ENCODE data around the gene KLHL25.

Gene KLHL25

GRCh38 chr15:85750319-85751290 is 44.1 kb downstream of the KLHL25 start:
- DNase-seq, result peak; percentile 37 to 92 (median 68)
- intact Hi-C loops (cut with DNase I), result no loop called here

GRCh38 chr15:85749261-85750151 is 45.2 kb downstream of the KLHL25 start:
- intact Hi-C loops (cut with DNase I), result loop anchor here (5.0 kb wide), 1 partner anchor 83 kb away; no protein-coding TSS in a partner anchor
- DNase-seq, result peak in 5 of 10 donors; percentile 13 to 91 (median 58)

GRCh38 chr15:85748729-85749128 is 46.0 kb downstream of the KLHL25 start:
- peak in 1 of 10 donors; percentile 67 for DNase-seq
- intact Hi-C loops (cut with DNase I), result loop anchor here (5.0 kb wide), 1 partner anchor 84 kb away; no protein-coding TSS in a partner anchor

DNA sequence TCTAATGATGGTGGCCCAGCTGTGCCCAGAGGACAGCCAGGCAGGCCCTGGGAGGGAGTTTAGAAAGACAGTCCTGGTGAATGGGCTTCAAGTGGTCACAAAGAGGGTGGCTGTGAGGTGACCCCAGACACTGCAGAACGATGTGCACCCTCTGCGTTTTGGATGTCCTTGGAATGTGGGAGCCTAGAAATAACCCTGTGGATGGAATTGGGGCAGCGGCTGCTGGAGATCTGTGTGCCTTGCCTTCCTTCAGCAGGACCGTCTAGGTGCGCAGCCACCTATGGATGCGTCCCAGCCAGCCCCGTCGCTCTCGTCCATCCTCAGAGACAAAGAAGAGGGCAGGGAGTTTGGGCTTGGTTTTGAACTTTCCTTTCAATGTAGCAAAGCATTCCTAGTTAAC is 46.5 kb downstream of the KLHL25 start:
- intact Hi-C loops (cut with DNase I), result loop anchor here (5.0 kb wide), 1 partner anchor 84 kb away; no protein-coding TSS in a partner anchor
- peak in 1 of 10 donors; percentile 49 for DNase-seq

DNA sequence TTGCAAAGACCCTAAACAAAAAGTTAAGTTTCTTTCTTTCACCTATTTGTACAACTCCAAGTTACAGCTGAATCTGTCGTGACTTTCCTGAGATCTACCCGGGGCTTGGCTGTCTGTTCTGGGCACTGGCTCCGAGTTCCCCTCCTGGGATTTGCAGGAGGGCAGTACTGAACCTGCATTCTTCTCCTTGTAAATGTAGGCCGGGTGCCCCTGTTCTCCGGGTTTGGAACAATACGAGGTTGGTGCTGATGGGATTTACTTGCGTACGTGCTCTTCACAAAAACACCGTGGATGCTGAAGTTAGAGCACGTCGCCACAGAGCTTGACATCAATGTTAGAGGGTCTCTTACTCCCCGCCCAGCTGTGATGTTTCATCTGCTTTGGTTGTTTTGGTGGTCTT is 48.1 kb downstream of the KLHL25 start:
- DNase-seq, result peak in 1 of 10 donors; percentile 43
- intact Hi-C loops (cut with DNase I), result loop anchor here (5.0 kb wide), 1 partner anchor 86 kb away; no protein-coding TSS in a partner anchor

DNA sequence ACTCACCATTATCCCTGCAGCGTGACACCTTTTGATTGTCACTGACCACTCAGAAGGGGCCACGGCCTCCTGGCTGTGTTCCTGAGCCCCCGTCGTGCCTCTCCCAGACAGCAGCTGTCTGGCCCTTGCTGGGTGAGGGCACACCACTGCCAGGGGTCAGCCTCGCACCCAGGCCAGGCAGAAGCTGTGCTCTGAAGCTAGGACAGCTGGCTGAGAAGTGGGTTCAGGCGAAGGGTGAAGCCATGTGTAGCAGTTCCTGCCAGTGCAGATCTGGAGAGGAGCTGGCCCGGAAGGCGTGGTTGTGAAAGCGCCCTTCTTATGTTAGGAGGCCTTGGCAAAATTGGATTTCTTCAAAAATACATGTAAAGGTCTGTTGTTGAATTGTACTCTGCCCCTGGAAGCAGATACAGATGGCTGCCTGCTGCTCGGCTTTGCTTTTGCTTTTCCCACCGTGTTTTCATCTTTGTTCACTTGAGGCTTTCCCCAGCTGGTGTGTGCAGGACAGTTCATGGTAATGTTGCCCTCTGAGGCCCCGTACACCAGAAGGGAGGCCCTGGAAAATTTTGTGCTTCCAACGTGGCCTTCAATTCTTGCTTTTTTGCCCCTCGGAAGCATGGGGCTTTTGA is 49.1 kb downstream of the KLHL25 start:
- intact Hi-C loops (cut with DNase I), result loop anchor here (5.0 kb wide), 1 partner anchor 87 kb away; no protein-coding TSS in a partner anchor
- peak in 1 of 10 donors; percentile 64 for DNase-seq

GRCh38 chr15:85745023-85745422 is 49.7 kb downstream of the KLHL25 start:
- intact Hi-C loops (cut with DNase I), result loop anchor here (5.0 kb wide), 1 partner anchor 87 kb away; no protein-coding TSS in a partner anchor
- DNase-seq, result peak in 1 of 10 donors; percentile 47

- intact Hi-C loops (cut with DNase I), result no loop called here
- peak in 1 of 10 donors; percentile 47 for DNase-seq
These were observed 50.1 kb downstream of the KLHL25 start for GRCh38 chr15:85744579-85744978.

GRCh38 chr15:85743392-85744055 is 51.2 kb downstream of the KLHL25 start:
- peak in 1 of 10 donors; percentile 69 for DNase-seq
- intact Hi-C loops (cut with DNase I), result no loop called here

GRCh38 chr15:85742186-85742821 is 52.4 kb downstream of the KLHL25 start:
- DNase-seq, result peak in 2 of 10 donors; percentile 56 to 88
- intact Hi-C loops (cut with DNase I), result no loop called here

- intact Hi-C loops (cut with DNase I), result no loop called here
- DNase-seq, result peak in 1 of 10 donors; percentile 53
These were observed 53.1 kb downstream of the KLHL25 start for GRCh38 chr15:85741662-85742061.

DNA sequence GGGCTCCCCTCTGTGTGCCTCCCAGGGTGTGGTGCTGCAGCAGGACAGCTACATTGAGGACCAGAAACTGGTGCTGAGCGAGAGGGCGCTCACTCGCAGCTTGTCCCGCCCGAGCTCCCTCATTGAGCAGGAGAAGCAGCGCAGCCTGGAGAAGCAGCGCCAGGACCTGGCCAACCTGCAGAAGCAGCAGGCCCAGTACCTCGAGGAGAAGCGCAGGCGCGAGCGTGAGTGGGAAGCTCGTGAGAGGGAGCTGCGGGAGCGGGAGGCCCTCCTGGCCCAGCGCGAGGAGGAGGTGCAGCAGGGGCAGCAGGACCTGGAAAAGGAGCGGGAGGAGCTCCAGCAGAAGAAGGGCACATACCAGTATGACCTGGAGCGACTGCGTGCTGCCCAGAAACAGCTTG is 53.7 kb downstream of the KLHL25 start:
- intact Hi-C loops (cut with DNase I), result no loop called here
- DNase-seq, result peak in 4 of 10 donors; percentile 56 to 92 (median 80)

DNA sequence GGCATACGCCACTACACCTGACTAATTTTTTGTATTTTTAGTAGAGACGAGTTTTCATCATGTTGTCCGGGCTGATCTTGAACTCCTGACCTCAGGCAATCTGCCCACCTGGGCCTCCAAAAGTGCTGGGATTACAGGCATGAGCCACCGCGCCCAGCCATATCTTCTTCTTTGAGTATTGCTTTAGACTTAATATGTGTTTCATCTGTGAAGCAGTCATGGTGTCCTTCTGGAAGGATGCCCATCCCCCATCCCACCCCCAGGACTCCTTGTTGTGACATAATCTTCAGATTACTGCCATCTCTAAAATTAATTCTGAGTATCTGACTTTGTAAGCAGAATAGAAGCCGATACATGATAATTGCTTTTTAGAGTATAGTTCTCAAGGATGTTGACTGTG is 57.7 kb downstream of the KLHL25 start:
- intact Hi-C loops (cut with DNase I), result no loop called here
- no peak for DNase-seq

GRCh38 chr15:85733416-85733815 is 61.3 kb downstream of the KLHL25 start:
- no peak for DNase-seq
- intact Hi-C loops (cut with DNase I), result no loop called here

- intact Hi-C loops (cut with DNase I), result loop anchor here (1.0 kb wide), 2 partner anchors 101 to 110 kb away; no protein-coding TSS in a partner anchor
- DNase-seq, result no peak
These were observed 64.5 kb downstream of the KLHL25 start for GRCh38 chr15:85730001-85730820.

DNA sequence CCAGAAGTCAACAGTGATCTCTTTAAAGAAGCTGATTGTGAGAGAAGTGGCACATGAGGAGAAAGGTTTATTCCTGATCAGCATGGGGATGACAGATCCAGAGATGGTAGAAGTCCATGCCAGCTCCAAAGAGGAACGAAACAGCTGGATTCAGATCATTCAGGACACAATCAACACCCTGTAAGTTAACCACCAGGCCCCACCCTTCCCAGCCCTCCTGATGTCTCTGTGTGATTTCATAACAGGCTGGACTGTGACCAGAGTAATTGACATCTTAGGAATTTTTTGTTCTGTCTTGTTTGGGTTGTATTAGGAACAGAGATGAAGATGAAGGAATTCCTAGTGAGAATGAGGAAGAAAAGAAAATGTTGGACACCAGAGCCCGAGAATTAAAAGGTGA is 67.7 kb downstream of the KLHL25 start:
- no peak for DNase-seq
- intact Hi-C loops (cut with DNase I), result no loop called here

- intact Hi-C loops (cut with DNase I), result no loop called here
- DNase-seq, result no peak
These were observed 68.3 kb downstream of the KLHL25 start for GRCh38 chr15:85726454-85726853.

DNA sequence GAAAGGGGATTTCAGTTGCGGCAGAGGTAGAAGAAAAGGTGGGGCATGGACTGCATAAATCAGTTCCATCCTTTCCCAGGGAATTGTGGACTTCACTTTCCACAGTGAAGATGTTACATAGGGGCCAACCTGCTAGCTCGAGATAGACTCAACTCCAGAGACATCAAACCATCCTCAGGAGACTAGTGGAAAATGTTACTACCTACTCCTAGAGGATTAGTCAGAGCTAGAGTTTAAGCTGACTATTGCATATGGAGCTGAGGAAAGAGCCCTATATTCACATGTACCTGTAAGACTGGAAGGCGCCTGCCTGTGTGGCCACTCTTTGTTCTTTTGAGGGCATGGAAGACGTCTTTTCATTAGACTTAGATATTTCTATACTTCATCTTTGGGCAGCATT is 69.2 kb downstream of the KLHL25 start:
- intact Hi-C loops (cut with DNase I), result no loop called here

More for the DNA sequence above, 69.2 kb downstream of the KLHL25 start:
- no peak for DNase-seq

Data from posterior cingulate gyrus (tissue), 11 donors.